Suprapubic skin (tissue), 4 donors: ENCODE results near the gene HSPA5. TPM values are rescaled to one million over a fixed set of nuclear protein-coding genes. Genes with fewer than 3 reads are reported as not detected.
A peak's percentile ranks its signal among the peaks of the same experiment; 100 is the strongest.

ENCODE experiments used
- DNase-seq, 2 donors: peaks; one replicate each; pipeline ENCODE4 v3.0.0-alpha.2; 2019; ENCODE audit warnings: low spot score in 2 of 2
- H3K27ac ChIP-seq: fragments of 200-600 bp; sonication (generic); one replicate; pipeline ENCODE4 v1.5.1; 2019
- H3K27me3 ChIP-seq: fragments of 200-600 bp; sonication (generic); one replicate; pipeline ENCODE4 v1.5.1; 2019
- H3K36me3 ChIP-seq: fragments of 200-600 bp; sonication (generic); one replicate; pipeline ENCODE4 v1.5.1; 2019
- H3K4me1 ChIP-seq: fragments of 200-600 bp; sonication (generic); one replicate; pipeline ENCODE4 v1.5.1; 2019
- H3K4me3 ChIP-seq: fragments of 200-600 bp; sonication (generic); one replicate; pipeline ENCODE4 v1.5.1; 2019; ENCODE audit warnings: mild to moderate bottlenecking
- H3K9me3 ChIP-seq: fragments of 200-600 bp; sonication (generic); one replicate; pipeline ENCODE4 v1.5.1; 2019
- CTCF ChIP-seq, 2 donors: fragments of 200-600 bp in 1 of 2; fragments of 450-650 bp in 1 of 2; sonication (generic) in 1 of 2; IDR thresholded peaks; one replicate each; pipeline ENCODE4 v1.5.1; 2016 to 2019; ENCODE audit warnings: antibody characterized with exemption in 2 of 2, mild to moderate bottlenecking in 1 of 2, moderate library complexity in 1 of 2
- EP300 ChIP-seq: sonication (generic); formaldehyde crosslinking; IDR thresholded peaks from one replicate; pipeline ENCODE4 v1.6.1; 2017; ENCODE audit warnings: antibody characterized with exemption
- POLR2A ChIP-seq, 2 donors: fragments of 450-650 bp; IDR thresholded peaks; one replicate each; pipeline ENCODE4 v1.6.1; 2017; ENCODE audit warnings: antibody characterized with exemption in 2 of 2, mild to moderate bottlenecking in 2 of 2, moderate library complexity in 2 of 2
- POLR2AphosphoS5 ChIP-seq, 3 donors: sonication (generic); formaldehyde crosslinking; IDR thresholded peaks; one replicate each; pipeline ENCODE4 v1.6.1; 2017; ENCODE audit warnings: antibody characterized with exemption in 3 of 3
- WGBS: methylation state at CpG from one replicate; pipeline ENCODE4 v1.1.5; 2018; 5-methylcytosine and 5-hydroxymethylcytosine counted together
- total RNA-seq, 4 donors: library from RNA; depleted of rRNA; stranded (reverse); fragments of >200 nt; gene quantifications; one replicate each; pipeline ENCODE4 v1.1.0, GENCODE V29; 2016

The HSPA5 gene
- total RNA-seq, 4 donors from 2014 or later, result 42.4 to 88.4 (median 74.6) TPM

- 41% methylated on average over 14 of the region's 14 CpGs for WGBS
- TF ChIP-seq CTCF (IDR thresholded peaks at IDR 0.05) (no peak), POLR2A (IDR thresholded peaks at IDR 0.05) (no peak), POLR2AphosphoS5 (IDR thresholded peaks at IDR 0.05) (no peak), EP300 (no peak)
- no peaks in the 10 kb centered on the region for H3K36me3 ChIP-seq
- peak overlapping the region; percentile 90 for H3K4me3 ChIP-seq
- no peaks in the 10 kb centered on the region for H3K9me3 ChIP-seq
- no peak for DNase-seq
- H3K27ac ChIP-seq, result peak overlapping the region; percentile 96
- no peaks in the 10 kb centered on the region for H3K27me3 ChIP-seq
- peaks cover 45% of the 10 kb centered on the region for H3K4me1 ChIP-seq
Observed at GRCh38 chr9:125190361-125190801, 50.8 kb downstream of the HSPA5 start.

GRCh38 chr9:125189361-125190289, 51.5 kb downstream of the HSPA5 start, which contains the start of gene PPP6C:
Gene PPP6C (minus strand): TSS chr9:125189803. CDS start chr9:125189718, 85 bp downstream.
- H3K9me3 ChIP-seq, result no peaks in the 10 kb centered on the region
- H3K4me1 ChIP-seq, result peaks cover 45% of the 10 kb centered on the region
- TF ChIP-seq POLR2AphosphoS5 (IDR thresholded peaks at IDR 0.05) (peak; percentile 56 to 92 (median 86)), EP300 (no peak), POLR2A (IDR thresholded peaks at IDR 0.05) (peak; percentile 77 to 85), CTCF (IDR thresholded peaks at IDR 0.05) (peak; percentile 56 to 80)
- H3K27me3 ChIP-seq, result no peaks in the 10 kb centered on the region
- peak within 1 kb of the TSS; percentile 96 for H3K27ac ChIP-seq
- H3K4me3 ChIP-seq, result peak within 1 kb of the TSS; percentile 90
- WGBS, result under 1% methylated on average over 34 of the region's 82 CpGs
- peak; percentile 98 for DNase-seq
- no peaks in the 10 kb centered on the region for H3K36me3 ChIP-seq

- Histone ChIP-seq H3K27ac (peak overlapping the region; percentile 96), H3K4me3 (peak overlapping the region; percentile 90), H3K27me3 (no peaks in the 10 kb centered on the region), H3K36me3 (peaks cover 3% of the 10 kb centered on the region), H3K4me1 (peaks cover 45% of the 10 kb centered on the region), H3K9me3 (no peaks in the 10 kb centered on the region)
- 0% methylated on average over 11 of the region's 26 CpGs for WGBS
- no peak for TF ChIP-seq EP300
- TF ChIP-seq CTCF (IDR thresholded peaks at IDR 0.05), result no peak
- TF ChIP-seq POLR2A (IDR thresholded peaks at IDR 0.05), result no peak
- TF ChIP-seq POLR2AphosphoS5 (IDR thresholded peaks at IDR 0.05), result no peak
- DNase-seq, result peak in 1 of 2 donors; percentile 78
Observed at GRCh38 chr9:125189011-125189360, 52.2 kb downstream of the HSPA5 start.

Other genes starting within 250 kb of the HSPA5 start
- gene SCAI, start 97.8 kb downstream of the HSPA5 start, total RNA-seq, result 10 to 100 TPM in 2 of 4 donors, 1 to 10 TPM in 2; 5.9 to 38.1 (median 10.2) TPM
- 10 to 100 TPM; 26.8 to 36.8 (median 29.6) TPM for gene PPP6C, start 51.5 kb downstream of the HSPA5 start, total RNA-seq
- 10 to 100 TPM; 11.4 to 14.6 (median 13.3) TPM for gene RABEPK, start 40.8 kb downstream of the HSPA5 start, total RNA-seq
- 10 to 100 TPM; 49.3 to 87.5 (median 58.7) TPM for gene GAPVD1, start 20.5 kb upstream of the HSPA5 start, total RNA-seq